Lung (tissue), 12 donors: Measurements from ENCODE around the gene GJA5. TPM values are rescaled to one million over a fixed set of nuclear protein-coding genes. Genes with fewer than 3 reads are reported as not detected.

ENCODE experiments used
- ATAC-seq: fragments of 200-7000 bp; cut with Tn5 transposase; one replicate; pipeline ENCODE4 v1.9.1; 2020; ENCODE audit warnings: moderate number of reproducible peaks; ENCODE audit not compliant: insufficient read depth, low FRiP score
- DNase-seq, 3 donors: peaks; one replicate each; pipeline ENCODE4 v3.0.0-alpha.2; 2013 to 2017
- H3K27ac ChIP-seq, 2 donors: one replicate each; pipeline ENCODE4 v1.5.1; 2013; ENCODE audit warnings: mild to moderate bottlenecking in 2 of 2, moderate library complexity in 2 of 2, control low read depth in 1 of 2, inconsistent platforms in 1 of 2, low read depth in 1 of 2, low read length in 1 of 2
- H3K27me3 ChIP-seq, 3 donors: one replicate each; pipeline ENCODE4 v1.5.1; 2013; ENCODE audit warnings: low read length in 2 of 3; ENCODE audit not compliant: control insufficient read depth in 3 of 3, insufficient read depth in 3 of 3
- H3K36me3 ChIP-seq, 4 donors: one replicate each; pipeline ENCODE4 v1.5.1; 2013; ENCODE audit warnings: low read length in 4 of 4, mild to moderate bottlenecking in 1 of 4, moderate library complexity in 1 of 4; ENCODE audit not compliant: control insufficient read depth in 4 of 4, insufficient read depth in 4 of 4
- H3K4me1 ChIP-seq, 5 donors: one replicate each; pipeline ENCODE4 v1.5.1; 2013; ENCODE audit warnings: low read length in 5 of 5, mild to moderate bottlenecking in 2 of 5, moderate library complexity in 1 of 5; ENCODE audit not compliant: control insufficient read depth in 5 of 5, insufficient read depth in 5 of 5
- H3K4me3 ChIP-seq: one replicate; pipeline ENCODE4 v1.5.1; 2013; ENCODE audit warnings: mild to moderate bottlenecking, control low read depth, moderate library complexity
- H3K9ac ChIP-seq, 2 donors: one replicate each; pipeline ENCODE4 v1.5.1; 2013; ENCODE audit warnings: low read length in 2 of 2, control low read depth in 1 of 2; ENCODE audit not compliant: insufficient read depth in 1 of 2
- H3K9me3 ChIP-seq, 4 donors: one replicate each; pipeline ENCODE4 v1.5.1; 2013; ENCODE audit warnings: low read length in 3 of 4, mild to moderate bottlenecking in 1 of 4, moderate library complexity in 1 of 4; ENCODE audit not compliant: control insufficient read depth in 4 of 4, insufficient read depth in 3 of 4
- CTCF ChIP-seq: IDR thresholded peaks from 2 replicates; pipeline ENCODE4 v1.5.1; 2012; ENCODE audit warnings: mild to moderate bottlenecking; ENCODE audit errors: control extremely low read depth, extremely low read depth
- WGBS, 2 donors: extraction: QIAGEN DNeasy Blood & Tissue Kit; methylation state at CpG; one replicate each; pipeline ENCODE4 v1.1.7; 2013; 5-methylcytosine and 5-hydroxymethylcytosine counted together
- polyA plus RNA-seq, 2 donors: library from polyadenylated mRNA; stranded (reverse); fragments of 200-250 nt; gene quantifications; one replicate each; pipeline ENCODE4 v1.2.1, GENCODE V29; 2013
- total RNA-seq, 2 donors: library from RNA; depleted of rRNA in 1 of 2; stranded (reverse); fragments of >200 nt in 1 of 2; gene quantifications; one replicate each; pipeline ENCODE4 v1.2.1, GENCODE V29; 2014 to 2021
- donor health status: control.
- donor health status: control.
- donor health status: Bipolar disorder and iron deficiency.
- donor health status: healthy.
- donor health status: DM: yes; HTN: yes; CAD: no.

GJA5 gene
- total and polyA plus RNA-seq, 4 donors = 7.7 to 38.3 (median 18.5) TPM

- no peak overlapping the region for H3K4me3 ChIP-seq
- H3K27ac ChIP-seq = no peak overlapping the region
- no peaks in the 10 kb centered on the region for H3K36me3 ChIP-seq
- no peak for TF ChIP-seq CTCF
- peaks cover 0 to 10% (median 0%) of the 10 kb centered on the region in 5 donors for H3K4me1 ChIP-seq
- no peak overlapping the region for H3K9ac ChIP-seq
- 83 to 91% methylated on average over 7 of the region's 7 CpGs for WGBS, 2 donors
- H3K27me3 ChIP-seq = peaks cover 0 to 25% (median 0%) of the 10 kb centered on the region in 3 donors
- no peaks in the 10 kb centered on the region for H3K9me3 ChIP-seq
- DNase-seq = no peak
- ATAC-seq = no peak
Observed at GRCh38 chr1:147785794-147786506, 25.5 kb upstream of the GJA5 start.

- peaks cover 0 to 10% (median under 1%) of the 10 kb centered on the region in 5 donors for H3K4me1 ChIP-seq
- DNase-seq (no peak), ATAC-seq (no peak)
- no peak overlapping the region for H3K27ac ChIP-seq
- 92 to 95% methylated on average over 1 of the region's 1 CpG for WGBS, 2 donors
- H3K4me3 ChIP-seq = no peak overlapping the region
- no peak for TF ChIP-seq CTCF
- no peaks in the 10 kb centered on the region for H3K9me3 ChIP-seq
- no peak overlapping the region for H3K9ac ChIP-seq
- peaks cover 0 to 27% (median 0%) of the 10 kb centered on the region in 3 donors for H3K27me3 ChIP-seq
- no peaks in the 10 kb centered on the region for H3K36me3 ChIP-seq
Observed at GRCh38 chr1:147784941-147785340, 24.5 kb upstream of the GJA5 start.

GRCh38 chr1:147781056-147781471, 20.7 kb upstream of the GJA5 start:
- DNase-seq (no peak), ATAC-seq (no peak)
- TF ChIP-seq CTCF = no peak
- Histone ChIP-seq H3K4me3 (no peak overlapping the region), H3K9ac (no peak overlapping the region), H3K9me3 (peaks cover 0 to 2% (median 0%) of the 10 kb centered on the region in 4 donors), H3K4me1 (peaks cover 0 to 4% (median 1%) of the 10 kb centered on the region in 5 donors), H3K27ac (peak overlapping the region in 1 of 2 donors; percentile 10), H3K27me3 (peaks cover 0 to 29% (median 0%) of the 10 kb centered on the region in 3 donors), H3K36me3 (no peaks in the 10 kb centered on the region)
- 50 to 64% methylated on average over 3 of the region's 3 CpGs for WGBS, 2 donors
